GM18498 (cell line): ENCODE results near the gene PDE4D.
A peak's percentile ranks its signal among the peaks of the same experiment; 100 is the strongest.

ENCODE experiments used
- ATAC-seq: cut with Tn5 transposase; IDR thresholded peaks from one replicate; pipeline ENCODE4 v1.9.1; 2021; ENCODE audit warnings: mild to moderate bottlenecking, moderate library complexity; ENCODE audit not compliant: unreplicated experiment

PDE4D gene

DNA sequence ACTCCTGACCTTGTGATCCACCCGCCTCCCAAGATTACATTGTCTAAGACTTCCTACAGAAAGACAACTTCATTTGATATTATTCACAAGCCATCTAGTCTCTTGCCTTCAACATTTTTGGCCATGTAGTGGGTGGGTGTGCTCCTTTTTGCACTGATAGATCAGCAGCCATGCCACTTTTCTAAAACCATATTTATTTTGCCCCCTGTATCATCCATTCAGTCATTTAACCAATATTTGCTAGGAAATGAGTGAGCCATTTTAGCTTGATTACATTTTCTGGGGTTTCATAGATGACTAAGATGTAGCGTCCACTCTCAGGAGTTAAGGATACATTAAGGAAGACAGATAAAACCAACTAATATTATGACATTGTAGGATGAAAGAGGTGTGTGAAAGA is 755.0 kb downstream of the PDE4D start:
- no peak for ATAC-seq

DNA sequence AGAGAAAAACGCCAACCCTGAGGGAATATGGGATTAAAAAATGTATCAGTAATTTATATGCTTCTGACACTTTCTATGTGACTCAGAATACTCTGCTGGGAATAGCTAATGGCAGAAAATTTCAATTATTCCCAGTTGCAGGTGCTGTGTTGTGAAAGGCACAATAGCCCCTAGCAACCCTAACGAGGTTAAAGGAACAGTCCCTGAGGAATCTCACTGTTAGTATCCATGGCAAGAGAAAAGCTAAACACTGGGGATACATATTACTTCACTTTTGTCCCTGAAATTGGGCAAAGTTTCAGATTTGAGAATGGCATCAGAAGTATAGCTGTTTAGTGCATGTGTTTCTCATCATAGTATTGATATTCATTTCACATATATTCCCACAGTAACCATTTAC is 755.7 kb downstream of the PDE4D start:
- ATAC-seq: no peak

DNA sequence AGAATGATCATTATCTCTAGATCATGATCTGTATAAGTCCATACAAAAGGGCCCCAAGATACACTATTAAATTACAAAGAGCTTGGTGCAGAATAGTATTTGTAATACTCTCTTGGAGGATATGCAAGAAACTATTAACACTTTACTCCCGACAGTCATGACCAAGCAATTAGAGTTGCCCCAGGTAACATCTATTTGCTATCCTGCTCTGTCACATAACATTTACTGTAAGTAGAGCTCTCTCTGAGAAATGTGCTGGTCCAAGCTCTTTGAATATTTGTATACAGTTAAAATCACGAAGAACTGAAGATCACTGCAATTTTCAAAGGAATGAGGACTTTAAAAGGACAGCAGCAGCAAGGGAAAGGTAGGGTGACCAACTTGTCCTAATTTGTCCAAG is 757.0 kb downstream of the PDE4D start:
- ATAC-seq: no peak

- no peak for ATAC-seq
These were observed 758.9 kb downstream of the PDE4D start for GRCh38 chr5:59134471-59135163.

GRCh38 chr5:59133764-59134261 is 759.7 kb downstream of the PDE4D start:
- ATAC-seq: no peak

DNA sequence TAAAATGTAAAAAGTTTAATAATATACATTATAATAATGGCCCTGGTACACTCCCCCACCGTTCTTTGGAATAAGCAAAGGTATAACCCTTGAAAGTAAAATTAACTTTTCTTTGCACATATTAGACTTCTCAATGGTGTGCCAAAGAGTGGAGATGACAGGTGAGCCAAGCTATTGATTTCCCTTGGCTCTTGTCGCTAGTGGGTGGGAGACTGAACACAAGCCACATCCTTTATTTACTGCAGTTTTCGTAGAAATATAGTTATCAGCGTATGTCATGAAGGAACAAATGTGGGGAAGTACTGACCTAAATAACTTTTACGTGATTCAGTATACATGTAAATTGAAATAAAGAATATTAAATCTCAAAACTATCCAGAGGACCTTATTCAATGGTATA is 761.4 kb downstream of the PDE4D start:
- ATAC-seq: no peak

GRCh38 chr5:59130431-59130830 is 763.1 kb downstream of the PDE4D start:
- ATAC-seq: no peak

DNA sequence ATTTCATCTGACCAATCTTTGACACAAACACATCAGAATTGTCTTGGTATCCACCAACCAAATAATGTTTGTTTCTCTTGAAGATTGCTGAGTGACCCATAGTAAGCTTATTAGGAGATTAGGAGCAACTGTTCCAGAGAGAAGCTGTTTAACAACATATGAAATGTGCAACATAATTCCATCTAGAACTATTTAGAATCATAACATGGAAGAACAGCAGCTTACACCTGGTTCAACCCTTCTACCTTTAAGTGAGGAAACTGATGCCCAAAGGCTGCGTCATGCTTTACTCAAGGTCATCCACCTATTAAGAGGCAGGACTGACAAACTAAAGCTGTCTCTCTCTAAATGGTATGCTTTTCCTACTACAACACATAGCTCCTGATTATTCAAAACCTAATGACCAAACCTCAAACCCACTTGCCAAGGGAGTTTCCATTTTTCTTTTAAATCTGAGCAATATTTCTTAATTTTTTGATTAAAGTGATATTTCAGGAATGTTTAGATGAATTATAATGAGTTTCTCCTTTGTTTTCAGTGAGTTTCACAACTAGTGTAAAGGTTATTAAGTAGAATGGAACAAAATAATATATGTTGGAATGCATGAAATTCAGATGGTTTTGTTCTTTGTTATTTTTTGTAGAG is 764.8 kb downstream of the PDE4D start:
- ATAC-seq: no peak

GRCh38 chr5:59126708-59127573 is 766.6 kb downstream of the PDE4D start:
- ATAC-seq: no peak

DNA sequence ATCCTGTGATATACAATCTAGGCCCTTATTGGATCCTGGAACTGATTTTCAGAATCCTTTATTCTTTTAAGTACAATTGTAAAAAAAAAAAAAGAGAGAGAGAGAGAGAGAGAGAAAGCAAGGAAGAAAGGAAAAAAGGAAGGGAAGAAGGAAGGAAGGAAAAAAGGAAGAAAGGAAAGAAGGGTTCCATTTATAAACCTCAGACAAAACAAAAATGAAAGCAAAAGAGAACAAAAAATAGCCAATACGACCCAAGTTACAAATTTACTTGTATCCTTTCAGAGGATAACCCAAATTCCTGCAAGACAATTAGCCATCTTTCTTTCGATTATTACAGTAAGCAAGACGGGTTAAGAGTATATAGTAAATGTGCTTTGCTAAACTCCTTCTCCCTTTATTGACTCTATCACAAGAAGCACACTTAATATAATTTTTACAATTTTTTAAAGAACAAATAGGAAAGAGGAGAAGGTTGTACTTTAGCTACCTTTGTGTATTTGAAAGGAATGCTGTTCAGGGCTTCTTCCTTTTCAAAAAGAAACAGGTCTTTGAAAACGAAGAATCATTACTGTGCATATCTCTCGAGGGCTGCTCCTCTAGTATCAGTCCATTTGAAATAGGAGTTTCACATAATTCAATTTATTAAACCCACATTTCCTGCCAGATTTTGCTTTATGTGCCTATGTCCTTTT is 767.4 kb downstream of the PDE4D start:
- no peak for ATAC-seq

DNA sequence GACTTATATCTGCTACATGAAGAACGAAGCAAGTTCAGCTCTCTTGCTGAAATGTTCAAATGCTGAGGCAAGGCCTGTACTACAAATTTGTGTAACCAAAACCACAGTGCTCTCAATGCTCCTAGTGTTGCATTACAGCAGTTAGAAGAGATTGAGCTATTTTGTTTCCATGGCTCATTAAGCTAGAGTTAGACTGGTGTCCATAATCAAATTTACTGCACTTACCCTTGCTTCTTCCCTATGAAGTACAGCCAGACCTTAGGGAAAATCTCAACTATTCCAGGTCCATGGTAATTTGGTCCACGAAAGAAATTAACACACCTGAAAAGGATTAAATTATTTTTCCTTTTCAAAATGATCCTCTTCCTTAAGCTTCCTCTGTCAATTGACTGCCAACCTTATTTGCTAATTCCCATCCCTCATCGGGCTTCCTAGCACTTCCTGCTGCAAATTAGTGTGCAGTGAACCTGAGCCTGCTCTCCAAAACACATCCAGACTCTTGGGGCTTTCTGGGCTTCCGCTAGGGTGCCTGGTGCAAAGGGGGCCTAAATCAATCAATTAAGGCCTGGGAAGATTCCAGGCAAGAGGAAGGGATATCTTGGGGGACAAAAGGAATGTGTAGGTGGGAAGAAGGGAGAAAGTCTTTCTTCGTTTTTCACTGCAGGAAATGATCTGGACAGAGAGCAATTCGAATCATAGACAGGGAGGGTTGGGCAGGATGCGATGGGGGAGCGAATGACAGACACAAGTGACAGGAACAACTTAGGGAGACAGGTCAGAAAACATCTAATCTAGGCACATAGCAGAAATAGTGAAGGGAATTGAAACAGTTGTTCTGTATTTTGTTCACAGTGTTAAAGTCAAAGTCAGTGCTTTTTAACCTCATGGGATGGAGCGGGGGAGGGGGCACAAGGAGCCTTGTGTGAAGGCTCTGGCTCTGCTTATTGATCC is 768.2 kb downstream of the PDE4D start:
- ATAC-seq: no peak

DNA sequence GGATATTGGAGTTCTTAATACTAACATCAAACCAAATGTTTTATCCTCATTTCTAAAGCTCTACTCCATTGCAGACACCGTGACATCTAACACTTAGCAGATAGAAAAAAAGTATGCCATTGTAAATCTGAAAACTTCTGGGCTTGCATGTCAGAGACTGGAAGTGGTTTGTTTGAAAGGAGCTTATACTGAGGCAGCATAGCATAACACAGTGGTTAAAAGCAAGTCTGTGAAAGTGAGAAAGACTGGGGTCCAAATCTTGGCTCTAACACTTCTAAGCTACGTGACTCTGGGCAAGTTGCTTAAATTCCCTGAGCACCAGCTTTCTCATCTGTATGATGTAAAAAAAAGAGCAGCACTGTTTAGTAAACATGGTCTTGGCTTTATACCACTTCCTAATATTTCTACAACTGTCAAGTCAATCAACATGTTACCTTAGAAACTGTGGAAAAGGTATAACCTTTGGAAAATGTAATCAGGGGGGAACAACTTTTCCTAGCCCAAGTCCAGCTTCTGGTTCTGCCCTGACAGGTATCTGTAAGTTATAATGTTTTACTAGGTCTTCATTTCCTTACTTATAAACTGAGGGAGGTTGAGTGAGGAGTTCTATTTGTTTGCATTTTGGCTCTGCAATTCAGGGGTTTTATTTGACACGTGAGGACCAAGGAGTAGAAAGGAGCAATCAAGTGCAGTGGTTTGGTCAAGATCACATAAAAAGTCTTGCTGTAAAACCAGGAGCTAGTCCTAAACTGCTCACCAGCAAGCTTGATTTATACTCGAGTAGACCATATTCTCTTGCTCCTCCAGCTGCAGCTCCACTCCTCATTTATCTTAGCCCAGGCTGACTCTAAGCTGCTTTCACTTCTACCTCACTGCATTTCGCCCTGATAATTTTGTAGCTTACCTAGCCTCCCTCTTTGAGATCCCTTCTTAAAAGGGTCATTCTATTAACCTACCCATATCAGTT is 769.6 kb downstream of the PDE4D start:
- ATAC-seq: peak; percentile 47

DNA sequence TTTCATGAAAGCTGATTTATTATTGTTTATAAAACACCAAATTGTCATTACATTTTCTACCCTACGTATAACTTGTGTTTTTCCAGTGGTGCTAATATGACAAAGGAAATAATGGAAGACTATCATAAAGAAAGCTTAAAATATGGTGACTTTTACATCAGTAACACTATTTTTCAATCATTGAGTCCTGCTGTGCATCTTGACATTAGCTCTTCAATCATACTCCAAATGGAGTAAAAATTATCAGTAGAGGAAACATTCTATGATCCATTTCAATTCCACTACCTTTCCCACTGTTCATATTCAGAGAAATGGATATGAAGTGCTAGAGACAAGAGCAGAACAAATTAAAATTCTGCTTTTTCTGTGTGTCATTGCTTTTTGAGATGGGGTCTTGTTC is 774.0 kb downstream of the PDE4D start:
- no peak for ATAC-seq

- ATAC-seq: no peak
These were observed 776.2 kb downstream of the PDE4D start for GRCh38 chr5:59117320-59117719.

GRCh38 chr5:59116231-59116865 is 777.2 kb downstream of the PDE4D start:
- no peak for ATAC-seq

GRCh38 chr5:59115345-59115744 is 778.2 kb downstream of the PDE4D start:
- no peak for ATAC-seq

DNA sequence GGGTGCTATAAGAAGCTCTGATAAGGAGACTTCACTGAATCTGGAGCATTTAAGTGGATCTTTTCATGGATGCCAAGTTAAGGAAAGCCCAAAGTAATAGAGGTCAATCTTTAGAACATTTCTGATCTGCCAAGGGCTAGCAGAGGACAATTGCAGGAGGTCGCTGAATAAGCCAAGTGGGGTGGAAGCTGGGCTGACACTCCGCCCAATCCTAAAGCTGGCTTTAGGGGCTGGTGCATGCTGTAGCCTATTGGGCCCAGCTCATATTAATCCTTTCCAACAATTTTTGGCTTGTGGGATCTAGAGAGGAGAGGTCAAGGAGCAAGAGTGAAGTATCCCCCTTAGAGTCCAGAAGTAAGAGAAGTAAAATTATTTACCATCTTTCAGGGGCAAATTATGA is 784.1 kb downstream of the PDE4D start:
- no peak for ATAC-seq

- no peak for ATAC-seq
These were observed 785.8 kb downstream of the PDE4D start for GRCh38 chr5:59107692-59108091.
